HEK293 (cell line): ENCODE results near the gene IGFALS.
A peak's percentile ranks its signal among the peaks of the same experiment; 100 is the strongest.

ENCODE experiments used
- CTCF ChIA-PET: fragments of 350-600 bp; formaldehyde crosslinking; extraction: SDS; loops from one replicate; lab custom pipeline; 2021; ENCODE audit warnings: antibody characterized with exemption; lab: Yijun Ruan, JAX
- POLR2A ChIA-PET: fragments of 300-600 bp; formaldehyde crosslinking; extraction: SDS; loops from one replicate; lab custom pipeline; 2020; ENCODE audit warnings: antibody characterized with exemption, inconsistent platforms; lab: Yijun Ruan, JAX
- H3K27ac ChIP-seq: fragments of 200-500 bp; sonication (Bioruptor generic); 2 replicates; pipeline ENCODE4 v1.5.1; 2014; ENCODE audit warnings: low read depth, low read length, control low read depth, inconsistent platforms; ENCODE audit errors: extremely low read depth
- H3K36me3 ChIP-seq, 2 experiments: fragments of 200-500 bp in 1 of 2; sonication (Bioruptor generic) in 1 of 2; 1 replicate in 1 of 2; 2 replicates in 1 of 2; pipeline ENCODE4 v1.5.1; 2014 to 2017; ENCODE audit warnings: inconsistent platforms in 2 of 2, low read length in 2 of 2; ENCODE audit not compliant: control insufficient read depth in 2 of 2, insufficient read depth in 1 of 2
- H3K4me1 ChIP-seq: fragments of 200-500 bp; sonication (Bioruptor generic); 2 replicates; pipeline ENCODE4 v1.5.1; 2014; ENCODE audit warnings: mild to moderate bottlenecking, low read length, inconsistent platforms; ENCODE audit not compliant: control insufficient read depth, insufficient read depth
- H3K4me3 ChIP-seq: 2 replicates; pipeline ENCODE4 v1.5.1; 2011; ENCODE audit warnings: low read depth, mild to moderate bottlenecking, control low read depth, low read length, moderate library complexity
- H3K9me3 ChIP-seq: fragments of 200-500 bp; sonication (Bioruptor generic); 2 replicates; pipeline ENCODE4 v1.5.1; 2014; ENCODE audit warnings: low read depth, low read length, inconsistent platforms; ENCODE audit not compliant: control insufficient read depth, insufficient read depth
- AEBP2 ChIP-seq: fragments of 450-650 bp; formaldehyde crosslinking; IDR thresholded peaks from 2 replicates; pipeline ENCODE4 v1.5.1; 2016; ENCODE audit warnings: missing biosample characterization, missing genetic modification characterization, borderline replicate concordance
- CTCF ChIP-seq: fragments of 450-650 bp; formaldehyde crosslinking; IDR thresholded peaks from 2 replicates; pipeline ENCODE4 v1.5.1; 2016; ENCODE audit warnings: missing biosample characterization, missing genetic modification characterization
- ELK4 ChIP-seq: IDR thresholded peaks from 2 replicates; pipeline ENCODE4 v1.6.1; 2011; ENCODE audit warnings: mild to moderate bottlenecking, low read depth, low read length, borderline replicate concordance
- GFI1B ChIP-seq: fragments of 450-650 bp; formaldehyde crosslinking; IDR thresholded peaks from 2 replicates; pipeline ENCODE4 v1.5.1; 2016; ENCODE audit warnings: missing biosample characterization, missing genetic modification characterization
- GLIS2 ChIP-seq: fragments of 450-650 bp; formaldehyde crosslinking; IDR thresholded peaks from 2 replicates; pipeline ENCODE4 v1.5.1; 2016; ENCODE audit warnings: missing biosample characterization, missing genetic modification characterization
- HOXA7 ChIP-seq: sonication (generic); formaldehyde crosslinking; IDR thresholded peaks from 2 replicates; pipeline ENCODE4 v1.8.1; 2022; ENCODE audit warnings: missing genetic modification reagents, borderline replicate concordance
- KLF8 ChIP-seq: fragments of 450-650 bp; formaldehyde crosslinking; IDR thresholded peaks from 2 replicates; pipeline ENCODE4 v1.5.1; 2016; ENCODE audit warnings: missing biosample characterization, missing genetic modification characterization
- KLF9 ChIP-seq: fragments of 450-650 bp; formaldehyde crosslinking; IDR thresholded peaks from 2 replicates; pipeline ENCODE4 v1.5.1; 2016; ENCODE audit warnings: missing biosample characterization, missing genetic modification characterization, low read depth
- REPIN1 ChIP-seq: fragments of 450-650 bp; formaldehyde crosslinking; IDR thresholded peaks from 2 replicates; pipeline ENCODE4 v1.5.1; 2017; ENCODE audit warnings: missing biosample characterization, missing genetic modification characterization, low read depth
- SALL2 ChIP-seq: fragments of 450-650 bp; formaldehyde crosslinking; IDR thresholded peaks from 2 replicates; pipeline ENCODE4 v1.5.0; 2017; ENCODE audit warnings: missing biosample characterization, mild to moderate bottlenecking, missing genetic modification characterization, borderline replicate concordance
- SP3 ChIP-seq: fragments of 450-650 bp; formaldehyde crosslinking; IDR thresholded peaks from 2 replicates; pipeline ENCODE4 v1.5.1; 2016; ENCODE audit warnings: missing biosample characterization, missing genetic modification characterization
- SP7 ChIP-seq: fragments of 450-650 bp; formaldehyde crosslinking; IDR thresholded peaks from 2 replicates; pipeline ENCODE4 v1.5.1; 2016; ENCODE audit warnings: missing biosample characterization, missing genetic modification characterization
- ZBTB20 ChIP-seq: fragments of 450-650 bp; formaldehyde crosslinking; IDR thresholded peaks from 2 replicates; pipeline ENCODE4 v1.5.1; 2016; ENCODE audit warnings: missing biosample characterization, missing genetic modification characterization
- ZEB2 ChIP-seq: fragments of 450-650 bp; formaldehyde crosslinking; IDR thresholded peaks from 2 replicates; pipeline ENCODE4 v1.5.1; 2016; ENCODE audit warnings: missing biosample characterization, missing genetic modification characterization
- ZFP3 ChIP-seq: fragments of 450-650 bp; formaldehyde crosslinking; IDR thresholded peaks from 2 replicates; pipeline ENCODE4 v1.5.1; 2016; ENCODE audit warnings: low read depth, missing biosample characterization, missing genetic modification characterization
- ZNF221 ChIP-seq: fragments of 450-650 bp; formaldehyde crosslinking; IDR thresholded peaks from 2 replicates; pipeline ENCODE4 v1.5.1; 2017; ENCODE audit warnings: missing biosample characterization, missing genetic modification characterization, borderline replicate concordance
- ZNF274 ChIP-seq, 2 experiments: fragments of 200-500 bp in 1 of 2; fragments of 450-650 bp in 1 of 2; sonication (Bioruptor generic) in 1 of 2; formaldehyde crosslinking in 1 of 2; IDR thresholded peaks; 2 replicates each; pipeline versions ENCODE4 v1.5.1 to v1.6.1; 2014 to 2016; ENCODE audit warnings: borderline replicate concordance in 1 of 2, inconsistent platforms in 1 of 2, low read length in 1 of 2, missing biosample characterization in 1 of 2, missing genetic modification characterization in 1 of 2
- ZNF366 ChIP-seq: fragments of 450-650 bp; formaldehyde crosslinking; conservative IDR thresholded peaks from 2 replicates; pipeline ENCODE4 v1.5.1; 2016; ENCODE audit warnings: missing biosample characterization, missing genetic modification characterization
- ZNF404 ChIP-seq: fragments of 450-650 bp; formaldehyde crosslinking; IDR thresholded peaks from 2 replicates; pipeline ENCODE4 v1.5.1; 2017; ENCODE audit warnings: missing biosample characterization, missing genetic modification characterization
- ZNF449 ChIP-seq: fragments of 450-650 bp; formaldehyde crosslinking; IDR thresholded peaks from 2 replicates; pipeline ENCODE4 v1.5.1; 2017; ENCODE audit warnings: missing biosample characterization, mild to moderate bottlenecking, missing genetic modification characterization, moderate library complexity
- ZNF514 ChIP-seq: fragments of 450-650 bp; formaldehyde crosslinking; IDR thresholded peaks from 2 replicates; pipeline ENCODE4 v1.5.1; 2016; ENCODE audit warnings: missing biosample characterization, missing genetic modification characterization
- ZNF530 ChIP-seq: fragments of 450-650 bp; formaldehyde crosslinking; IDR thresholded peaks from 2 replicates; pipeline ENCODE4 v1.5.1; 2016; ENCODE audit warnings: low read depth, missing biosample characterization, missing genetic modification characterization
- ZNF600 ChIP-seq: fragments of 450-650 bp; formaldehyde crosslinking; IDR thresholded peaks from 2 replicates; pipeline ENCODE4 v1.5.1; 2016; ENCODE audit warnings: missing biosample characterization, missing genetic modification characterization
- ZNF621 ChIP-seq: fragments of 450-650 bp; formaldehyde crosslinking; IDR thresholded peaks from 2 replicates; pipeline ENCODE4 v1.5.1; 2017; ENCODE audit warnings: missing biosample characterization, missing genetic modification characterization
- ZNF664 ChIP-seq: fragments of 450-650 bp; formaldehyde crosslinking; IDR thresholded peaks from 2 replicates; pipeline ENCODE4 v1.5.1; 2016; ENCODE audit warnings: missing biosample characterization, missing genetic modification characterization
- ZSCAN4 ChIP-seq: fragments of 450-650 bp; formaldehyde crosslinking; IDR thresholded peaks from 2 replicates; pipeline ENCODE4 v1.5.1; 2017; ENCODE audit warnings: missing biosample characterization, missing genetic modification characterization

IGFALS gene

GRCh38 chr16:1789643-1790045 is 3.9 kb downstream of the IGFALS start (continued):
- no peak for TF ChIP-seq AEBP2
- TF ChIP-seq ZNF366 (tag by site-specific recombination) = no peak
- TF ChIP-seq SALL2 = no peak
- TF ChIP-seq HOXA7 (CRISPR knock-in tag) = no peak
- TF ChIP-seq SP7 (tag by site-specific recombination) = no peak
- TF ChIP-seq ZNF530 (tag by site-specific recombination) = no peak
- TF ChIP-seq ZNF621 = no peak
- 0 out of 2 replicates have a peak, but pooled peaks have one; percentile 16 for TF ChIP-seq GLIS2 (tag by site-specific recombination)
- no peak for TF ChIP-seq REPIN1
- TF ChIP-seq SP3 (tag by site-specific recombination) = no peak
- no peak for TF ChIP-seq ZBTB20 (tag by site-specific recombination)
- no peak for TF ChIP-seq GFI1B (tag by site-specific recombination)
- TF ChIP-seq KLF8 = peak; percentile 78; the same call in 1 of the 2 replicates

GRCh38 chr16:1788708-1789100 is 4.8 kb downstream of the IGFALS start:
- H3K36me3 ChIP-seq = peaks cover 11 to 60% of the 10 kb centered on the region in 2 experiments; a peak in 2 of 3 replicates
- 0 out of 2 replicates have a peak, but pooled peaks cover 2% of the 10 kb centered on the region for H3K4me1 ChIP-seq
- ChIA-PET CTCF (interaction anchor here (0.7 kb wide), 1 partner anchor 36 kb away, joined by 4 read pairs; no protein-coding TSS in a partner anchor), POLR2A (interaction anchor here (1.5 kb wide), 2 partner anchors 11 to 367 kb away, joined by 3 read pairs; partner anchors contain the start of gene TRAF7)
- TF ChIP-seq ZBTB20 (tag by site-specific recombination) (no peak), ZFP3 (tag by site-specific recombination) (no peak), KLF9 (no peak), ZNF621 (no peak), ELK4 (no peak), ZEB2 (tag by site-specific recombination) (no peak), ZNF274 (IDR thresholded peaks at IDR 0.05; ENCODE audit: low read length) (no peak), ZNF274 (tag by site-specific recombination; IDR thresholded peaks at IDR 0.05; ENCODE audit: borderline replicate concordance) (no peak), CTCF (tag by site-specific recombination) (no peak), ZNF600 (peak; percentile 58; the same call in 1 of the 2 replicates), ZSCAN4 (tag by site-specific recombination) (no peak), ZNF404 (no peak), ZNF449 (peak; percentile 99), ZNF514 (no peak), ZNF664 (tag by site-specific recombination) (no peak), ZNF221 (no peak), ZNF530 (tag by site-specific recombination) (no peak)
- H3K27ac ChIP-seq = no peak overlapping the region
- H3K9me3 ChIP-seq = no peaks in the 10 kb centered on the region
- no peak overlapping the region for H3K4me3 ChIP-seq
